Activated B cell treated with CpG ODN at 0.5 μM for 24 hours (primary cell): ENCODE measurements around the gene CEP128. TPM values are rescaled to one million over a fixed set of nuclear protein-coding genes. Genes with fewer than 3 reads are reported as not detected.

ENCODE experiments used
- ATAC-seq: fragments of 200-7000 bp; cut with Tn5 transposase; one replicate; pipeline ENCODE4 v1.10.0; 2021; ENCODE audit warnings: low read depth, mild to moderate bottlenecking, moderate library complexity
- CTCF ChIA-PET: fragments of 350-600 bp; sonication (Branson Sonifier 250); formaldehyde crosslinking; loops from one replicate; lab custom pipeline; 2021; ENCODE audit warnings: antibody characterized with exemption; lab: Charles Lee
- POLR2A ChIA-PET: fragments of 350-600 bp; sonication (Branson Sonifier 250); formaldehyde crosslinking; loops from one replicate; lab custom pipeline; 2021; ENCODE audit warnings: antibody characterized with exemption; lab: Charles Lee
- DNase-seq: peaks from one replicate; pipeline ENCODE4 v3.0.0; 2022
- H3K27ac Mint-ChIP-seq: one replicate; pipeline ENCODE4 v1.8.0; 2020; ENCODE audit warnings: mixed read lengths
- H3K27me3 Mint-ChIP-seq: one replicate; pipeline ENCODE4 v1.8.0; 2021; ENCODE audit warnings: mixed read lengths
- H3K36me3 Mint-ChIP-seq: one replicate; pipeline ENCODE4 v1.8.0; 2021; ENCODE audit warnings: low read depth, mixed read lengths
- H3K4me1 Mint-ChIP-seq: one replicate; pipeline ENCODE4 v1.8.0; 2021; ENCODE audit warnings: mixed read lengths
- H3K4me3 Mint-ChIP-seq: one replicate; pipeline ENCODE4 v1.8.0; 2020; ENCODE audit warnings: mild to moderate bottlenecking, mixed read lengths
- H3K9me3 Mint-ChIP-seq: one replicate; pipeline ENCODE4 v1.8.0; 2020; ENCODE audit warnings: mixed read lengths
- CTCF ChIP-seq: fragments of 200-600 bp; IDR thresholded peaks from one replicate; pipeline ENCODE4 v1.8.0; 2022; ENCODE audit warnings: antibody characterized with exemption, mild to moderate bottlenecking
- intact Hi-C: fragments of 100-400 bp; cut with micrococcal nuclease; formaldehyde crosslinking; loops from one replicate; pipeline ENCODE4 v1.15.1; 2024
- total RNA-seq: library from RNA; stranded (reverse); gene quantifications from 2 replicates; pipeline ENCODE4 v1.2.3, GENCODE V29; 2022

The CEP128 gene
- total RNA-seq, 1 donor from 2014 or later = 25.0 TPM

- H3K36me3 Mint-ChIP-seq = no peaks in the 10 kb centered on the region
- TF ChIP-seq CTCF = no peak
- ChIA-PET CTCF (no interaction called here), POLR2A (no interaction called here)
- DNase-seq (no peak), ATAC-seq (no peak)
- H3K9me3 Mint-ChIP-seq = no peaks in the 10 kb centered on the region
- H3K4me3 Mint-ChIP-seq = no peak overlapping the region
- H3K4me1 Mint-ChIP-seq = no peaks in the 10 kb centered on the region
- intact Hi-C loops = no loop called here
- H3K27ac Mint-ChIP-seq = no peak overlapping the region
- no peaks in the 10 kb centered on the region for H3K27me3 Mint-ChIP-seq
These were observed 303.6 kb downstream of the CEP128 start for GRCh38 chr14:80637756-80638619.

DNA sequence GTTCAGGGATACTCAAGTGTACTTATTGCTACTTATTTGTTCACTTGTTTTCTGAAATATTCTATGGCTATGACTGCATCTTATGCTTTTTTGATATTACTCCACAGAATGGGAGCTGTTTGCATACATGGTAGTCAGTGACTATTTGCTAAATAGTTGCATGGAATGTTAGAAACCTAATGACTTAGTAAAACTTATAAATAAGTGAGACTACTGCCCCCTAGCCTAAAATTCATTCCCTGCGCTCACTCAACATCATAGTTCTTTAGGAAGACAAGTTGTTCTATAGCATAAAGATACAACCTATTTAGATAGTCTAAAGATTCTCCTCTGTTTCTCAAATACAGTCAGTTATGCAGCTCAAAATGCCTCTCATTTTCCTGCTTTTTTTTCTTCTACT is 305.5 kb downstream of the CEP128 start:
- Mint-ChIP-seq H3K36me3 (no peaks in the 10 kb centered on the region), H3K27ac (no peak overlapping the region), H3K9me3 (no peaks in the 10 kb centered on the region), H3K4me1 (no peaks in the 10 kb centered on the region), H3K27me3 (no peaks in the 10 kb centered on the region), H3K4me3 (no peak overlapping the region)
- CTCF ChIA-PET = no interaction called here
- intact Hi-C loops = no loop called here
- ATAC-seq (no peak), DNase-seq (no peak)
- TF ChIP-seq CTCF = no peak
- POLR2A ChIA-PET = no interaction called here

GRCh38 chr14:80634106-80634758 is 307.3 kb downstream of the CEP128 start:
- POLR2A ChIA-PET = no interaction called here
- no peak for ATAC-seq
- no peak overlapping the region for H3K27ac Mint-ChIP-seq

DNA sequence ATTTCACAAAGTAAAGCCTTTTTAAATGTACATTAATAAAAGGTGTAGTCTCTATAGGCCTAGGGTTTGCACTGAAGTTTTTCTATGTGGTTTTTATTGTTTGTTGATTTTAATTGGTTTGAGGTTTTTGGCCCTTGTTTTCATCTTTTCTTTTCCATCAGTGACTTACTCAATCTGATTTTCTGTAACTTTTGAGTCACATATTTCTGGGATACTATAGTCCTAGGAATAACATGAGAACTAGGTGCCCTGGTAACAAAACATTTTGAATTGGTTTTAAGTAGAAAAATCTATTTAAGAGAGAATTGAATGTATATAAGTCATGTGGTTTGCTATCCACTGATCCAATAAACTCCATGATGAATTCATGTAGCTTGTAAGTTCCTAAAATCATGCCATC is 311.9 kb downstream of the CEP128 start:
- H3K27me3 Mint-ChIP-seq = no peaks in the 10 kb centered on the region
- no peaks in the 10 kb centered on the region for H3K4me1 Mint-ChIP-seq
- ChIA-PET CTCF (no interaction called here), POLR2A (no interaction called here)
- no peak for TF ChIP-seq CTCF
- H3K9me3 Mint-ChIP-seq = peaks cover 2% of the 10 kb centered on the region
- intact Hi-C loops = no loop called here
- ATAC-seq (no peak), DNase-seq (no peak)
- H3K27ac Mint-ChIP-seq = no peak overlapping the region
- no peaks in the 10 kb centered on the region for H3K36me3 Mint-ChIP-seq
- no peak overlapping the region for H3K4me3 Mint-ChIP-seq

More at GRCh38 chr14:80634106-80634758, 307.3 kb downstream of the CEP128 start:
- H3K9me3 Mint-ChIP-seq = no peaks in the 10 kb centered on the region
- H3K36me3 Mint-ChIP-seq = no peaks in the 10 kb centered on the region
- no peak for TF ChIP-seq CTCF
- CTCF ChIA-PET = no interaction called here
- no peaks in the 10 kb centered on the region for H3K4me1 Mint-ChIP-seq
- intact Hi-C loops = no loop called here
- H3K4me3 Mint-ChIP-seq = no peak overlapping the region
- H3K27me3 Mint-ChIP-seq = no peaks in the 10 kb centered on the region
- DNase-seq = no peak

DNA sequence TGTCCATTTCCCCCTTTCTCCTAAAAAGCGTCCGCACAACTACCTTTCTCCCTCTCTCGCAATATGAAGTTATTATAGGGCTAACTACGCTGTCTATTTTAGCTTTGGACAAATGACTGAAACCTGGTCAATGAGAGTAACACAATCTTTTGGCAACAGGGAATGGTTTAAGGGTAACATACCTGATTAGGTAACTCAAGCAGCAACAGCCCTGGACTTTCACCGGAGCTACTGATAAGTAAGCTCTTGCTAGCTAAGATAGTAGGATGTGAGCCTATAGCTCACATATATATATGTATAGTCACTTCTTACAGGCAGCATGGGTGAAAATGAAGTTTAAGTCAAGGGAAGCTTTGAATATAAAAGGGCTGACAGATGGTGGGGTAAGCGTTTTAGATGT is 313.0 kb downstream of the CEP128 start:
- DNase-seq = no peak
- no peak overlapping the region for H3K27ac Mint-ChIP-seq
- H3K27me3 Mint-ChIP-seq = no peaks in the 10 kb centered on the region
- H3K4me3 Mint-ChIP-seq = no peak overlapping the region
- no peaks in the 10 kb centered on the region for H3K4me1 Mint-ChIP-seq
- peaks cover 5% of the 10 kb centered on the region for H3K9me3 Mint-ChIP-seq
- no peaks in the 10 kb centered on the region for H3K36me3 Mint-ChIP-seq
- ChIA-PET POLR2A (no interaction called here), CTCF (no interaction called here)
- intact Hi-C loops = no loop called here
- TF ChIP-seq CTCF = no peak
- ATAC-seq = no peak
